ENCODE results near the gene RELN.

DNA sequence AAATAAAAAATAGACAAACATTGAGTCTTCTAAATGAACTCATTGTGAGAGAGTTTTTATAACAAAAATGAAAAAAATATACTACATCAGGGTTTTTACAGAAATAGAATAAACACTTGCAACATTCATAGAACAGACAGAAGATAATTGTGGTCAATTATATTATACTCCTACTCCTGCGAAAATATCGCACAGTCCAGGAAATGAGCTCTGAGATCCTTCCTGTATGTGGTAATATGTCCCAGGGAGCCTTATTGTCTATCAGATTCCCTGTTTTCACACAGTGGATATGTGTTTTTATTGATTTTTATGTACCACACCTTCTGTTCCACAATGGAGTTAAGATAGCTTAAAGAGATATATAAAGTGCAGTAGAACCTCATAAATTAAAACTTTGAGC is 27.5 kb upstream of the RELN start:
- TF ChIP-seq, protein P1, sequence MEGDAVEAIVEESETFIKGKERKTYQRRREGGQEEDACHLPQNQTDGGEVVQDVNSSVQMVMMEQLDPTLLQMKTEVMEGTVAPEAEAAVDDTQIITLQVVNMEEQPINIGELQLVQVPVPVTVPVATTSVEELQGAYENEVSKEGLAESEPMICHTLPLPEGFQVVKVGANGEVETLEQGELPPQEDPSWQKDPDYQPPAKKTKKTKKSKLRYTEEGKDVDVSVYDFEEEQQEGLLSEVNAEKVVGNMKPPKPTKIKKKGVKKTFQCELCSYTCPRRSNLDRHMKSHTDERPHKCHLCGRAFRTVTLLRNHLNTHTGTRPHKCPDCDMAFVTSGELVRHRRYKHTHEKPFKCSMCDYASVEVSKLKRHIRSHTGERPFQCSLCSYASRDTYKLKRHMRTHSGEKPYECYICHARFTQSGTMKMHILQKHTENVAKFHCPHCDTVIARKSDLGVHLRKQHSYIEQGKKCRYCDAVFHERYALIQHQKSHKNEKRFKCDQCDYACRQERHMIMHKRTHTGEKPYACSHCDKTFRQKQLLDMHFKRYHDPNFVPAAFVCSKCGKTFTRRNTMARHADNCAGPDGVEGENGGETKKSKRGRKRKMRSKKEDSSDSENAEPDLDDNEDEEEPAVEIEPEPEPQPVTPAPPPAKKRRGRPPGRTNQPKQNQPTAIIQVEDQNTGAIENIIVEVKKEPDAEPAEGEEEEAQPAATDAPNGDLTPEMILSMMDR (IDR thresholded peaks at IDR 0.05) = no peak
- no peak for TF ChIP-seq POLR2A (IDR thresholded peaks at IDR 0.05)

Data from testis (tissue), 2 donors.